HUES48 (cell line): Measurements from ENCODE around the gene PGBD5.

Experiments
- H3K27ac ChIP-seq: one replicate; pipeline ENCODE4 v1.7.0; 2013; ENCODE audit warnings: low read depth, low read length, inconsistent platforms
- H3K27me3 ChIP-seq: 2 replicates; pipeline ENCODE4 v1.6.1; 2013; ENCODE audit warnings: mild to moderate bottlenecking, low read length; ENCODE audit not compliant: control insufficient read depth, insufficient read depth
- H3K36me3 ChIP-seq: 2 replicates; pipeline ENCODE4 v1.6.1; 2013; ENCODE audit warnings: low read length; ENCODE audit not compliant: control insufficient read depth, insufficient read depth
- H3K4me1 ChIP-seq: 2 replicates; pipeline ENCODE4 v1.6.1; 2013; ENCODE audit warnings: mild to moderate bottlenecking, low read length; ENCODE audit not compliant: control insufficient read depth, insufficient read depth
- H3K4me3 ChIP-seq: 2 replicates; pipeline ENCODE4 v1.5.1; 2013; ENCODE audit warnings: mild to moderate bottlenecking, low read depth, low read length
- H3K9ac ChIP-seq: 2 replicates; pipeline ENCODE4 v1.6.1; 2013; ENCODE audit warnings: mild to moderate bottlenecking, low read depth, low read length, moderate library complexity
- H3K9me3 ChIP-seq: 2 replicates; pipeline ENCODE4 v1.6.1; 2013; ENCODE audit warnings: low read length; ENCODE audit not compliant: control insufficient read depth, insufficient read depth

PGBD5 gene

GRCh38 chr1:230278871-230279582, 147.1 kb downstream of the PGBD5 start:
- H3K36me3 ChIP-seq: peaks cover 31% of the 10 kb centered on the region
- no peak overlapping the region for H3K27ac ChIP-seq
- H3K4me3 ChIP-seq: no peak overlapping the region
- H3K27me3 ChIP-seq: no peaks in the 10 kb centered on the region
- no peaks in the 10 kb centered on the region for H3K9me3 ChIP-seq
- H3K4me1 ChIP-seq: peaks cover 18% of the 10 kb centered on the region
- H3K9ac ChIP-seq: no peak overlapping the region

DNA sequence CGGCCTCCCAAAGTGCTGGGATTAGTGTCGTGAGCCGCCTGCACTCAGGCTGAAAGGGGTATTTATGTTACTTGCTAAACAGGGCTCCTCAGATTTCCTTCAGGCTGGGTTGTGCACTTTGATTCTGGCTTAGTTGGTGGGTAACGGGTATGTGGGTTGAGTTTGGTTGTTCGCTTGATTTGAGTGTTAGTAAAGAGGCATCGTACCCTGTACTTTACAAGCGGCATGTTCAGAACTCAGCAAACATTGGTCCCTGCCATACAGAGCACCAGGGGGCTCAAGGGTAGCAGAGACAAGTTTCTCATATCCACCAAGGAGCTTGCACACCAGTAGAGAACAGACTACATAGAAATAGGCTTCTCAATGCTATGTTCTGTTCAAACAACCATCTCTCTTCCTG, 147.8 kb downstream of the PGBD5 start:
- no peaks in the 10 kb centered on the region for H3K27me3 ChIP-seq
- no peaks in the 10 kb centered on the region for H3K9me3 ChIP-seq
- no peak overlapping the region for H3K4me3 ChIP-seq
- H3K27ac ChIP-seq: no peak overlapping the region
- H3K36me3 ChIP-seq: peaks cover 31% of the 10 kb centered on the region
- no peak overlapping the region for H3K9ac ChIP-seq
- peaks cover 18% of the 10 kb centered on the region for H3K4me1 ChIP-seq

- H3K9me3 ChIP-seq: no peaks in the 10 kb centered on the region
- H3K27ac ChIP-seq: peak overlapping the region; percentile 67
- H3K4me3 ChIP-seq: peak overlapping the region; percentile 1; the same call in 1 of the 2 replicates
- peaks cover 31% of the 10 kb centered on the region for H3K36me3 ChIP-seq
- H3K27me3 ChIP-seq: no peaks in the 10 kb centered on the region
- peaks cover 18% of the 10 kb centered on the region for H3K4me1 ChIP-seq
- no peak overlapping the region for H3K9ac ChIP-seq
These were observed 148.7 kb downstream of the PGBD5 start for GRCh38 chr1:230277201-230278025.

GRCh38 chr1:230276401-230276800, 149.7 kb downstream of the PGBD5 start:
- Histone ChIP-seq H3K4me3 (no peak overlapping the region), H3K36me3 (peaks cover 31% of the 10 kb centered on the region), H3K4me1 (peaks cover 18% of the 10 kb centered on the region), H3K9me3 (no peaks in the 10 kb centered on the region), H3K9ac (no peak overlapping the region), H3K27me3 (no peaks in the 10 kb centered on the region), H3K27ac (peak overlapping the region; percentile 48)

GRCh38 chr1:230274254-230274653, 151.9 kb downstream of the PGBD5 start:
- H3K27me3 ChIP-seq: no peaks in the 10 kb centered on the region
- peaks cover 18% of the 10 kb centered on the region for H3K4me1 ChIP-seq
- H3K27ac ChIP-seq: no peak overlapping the region
- H3K9ac ChIP-seq: no peak overlapping the region
- H3K9me3 ChIP-seq: no peaks in the 10 kb centered on the region
- no peak overlapping the region for H3K4me3 ChIP-seq
- peaks cover 22% of the 10 kb centered on the region for H3K36me3 ChIP-seq

DNA sequence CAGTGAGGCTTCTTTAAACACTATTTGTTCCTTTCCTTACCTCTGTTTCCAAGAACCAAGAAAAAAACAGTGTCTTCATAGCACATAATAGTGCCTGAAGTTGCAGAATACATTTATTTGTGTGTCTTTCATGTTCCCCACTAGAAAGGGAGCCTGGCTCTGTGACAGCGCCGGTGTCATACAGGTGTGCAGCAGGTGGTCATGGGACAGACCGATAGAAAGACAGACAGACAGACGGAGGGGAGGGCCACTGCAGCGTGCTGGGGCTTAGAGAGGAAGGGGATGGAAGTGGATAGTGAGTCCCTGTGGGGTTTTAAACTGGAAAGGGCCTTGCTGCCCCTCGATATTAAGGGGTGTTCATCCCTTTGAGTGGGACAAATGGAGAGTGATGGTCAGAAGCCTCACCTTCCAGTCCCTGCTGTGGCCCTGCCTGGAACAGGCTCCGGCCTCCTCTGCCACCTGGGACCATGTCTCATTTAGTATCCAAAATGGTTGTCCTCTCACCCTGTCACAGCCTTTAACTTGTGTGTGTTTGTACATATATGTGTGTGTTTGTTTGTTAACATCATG, 152.9 kb downstream of the PGBD5 start:
- Histone ChIP-seq H3K27me3 (no peaks in the 10 kb centered on the region), H3K4me3 (no peak overlapping the region), H3K9me3 (no peaks in the 10 kb centered on the region), H3K36me3 (peaks cover 22% of the 10 kb centered on the region), H3K27ac (no peak overlapping the region), H3K9ac (no peak overlapping the region), H3K4me1 (peaks cover 21% of the 10 kb centered on the region)

DNA sequence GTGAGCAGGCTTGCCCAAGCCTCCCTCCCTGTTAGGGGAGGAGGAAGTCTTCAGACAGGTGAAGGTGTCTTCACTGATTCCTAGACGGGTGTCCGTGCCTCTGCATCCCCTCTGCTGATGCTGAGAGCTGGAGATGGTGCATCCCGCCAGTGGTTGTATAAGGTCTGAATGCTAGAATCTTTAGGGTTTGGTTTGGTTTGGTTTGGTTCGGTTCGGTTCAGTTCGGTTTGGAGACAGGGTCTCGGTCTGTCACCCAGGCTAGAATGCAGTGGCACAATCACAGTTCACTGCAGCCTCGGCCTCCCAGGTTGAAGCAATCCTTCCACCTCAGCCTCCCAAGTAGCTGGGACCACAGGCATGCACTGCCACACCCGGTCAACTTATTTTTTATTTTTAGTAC, 153.6 kb downstream of the PGBD5 start:
- Histone ChIP-seq H3K9me3 (no peaks in the 10 kb centered on the region), H3K4me1 (peaks cover 14% of the 10 kb centered on the region), H3K9ac (no peak overlapping the region), H3K4me3 (no peak overlapping the region), H3K27me3 (no peaks in the 10 kb centered on the region), H3K27ac (no peak overlapping the region), H3K36me3 (peaks cover 22% of the 10 kb centered on the region)

- Histone ChIP-seq H3K9me3 (no peaks in the 10 kb centered on the region), H3K4me1 (peaks cover 5% of the 10 kb centered on the region), H3K4me3 (no peak overlapping the region), H3K36me3 (peaks cover 26% of the 10 kb centered on the region), H3K27me3 (no peaks in the 10 kb centered on the region), H3K9ac (no peak overlapping the region), H3K27ac (no peak overlapping the region)
These were observed 154.7 kb downstream of the PGBD5 start for GRCh38 chr1:230271300-230272035.

DNA sequence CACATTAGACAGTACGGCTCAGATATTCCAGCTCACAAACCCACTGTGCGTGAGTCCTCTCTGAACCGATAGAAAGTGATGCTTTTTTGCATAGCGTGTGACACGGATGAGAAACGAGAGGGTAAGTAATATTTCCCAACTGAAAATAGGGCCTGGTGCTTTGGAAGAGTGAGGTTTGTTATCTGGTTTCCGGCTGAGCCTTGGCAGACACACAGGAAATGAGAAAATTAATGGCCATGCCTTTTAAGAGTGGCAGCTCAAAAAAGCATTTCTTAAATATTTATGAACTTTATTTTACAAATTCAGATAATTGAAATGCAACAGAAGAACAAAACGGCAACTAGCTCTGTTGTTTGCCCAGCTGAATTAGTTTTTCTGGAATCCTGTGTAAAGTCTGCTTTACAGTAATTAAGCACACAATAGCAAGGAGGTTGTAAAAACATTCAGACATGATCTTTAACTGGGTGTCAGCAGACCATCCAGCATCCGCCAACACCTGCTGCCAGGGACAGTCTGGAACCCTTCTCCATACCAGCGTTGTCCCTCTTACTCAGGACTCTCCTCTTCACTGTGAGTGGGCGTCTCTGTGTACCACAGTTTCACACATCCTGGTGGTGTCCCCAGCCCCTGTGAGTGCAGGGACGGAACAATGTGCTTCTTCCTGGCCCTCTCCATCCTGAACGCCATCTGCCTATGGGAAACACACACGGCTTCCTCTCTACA, 155.4 kb downstream of the PGBD5 start:
- Histone ChIP-seq H3K27ac (no peak overlapping the region), H3K36me3 (peaks cover 22% of the 10 kb centered on the region), H3K9me3 (no peaks in the 10 kb centered on the region), H3K4me1 (peaks cover 5% of the 10 kb centered on the region), H3K4me3 (no peak overlapping the region), H3K27me3 (no peaks in the 10 kb centered on the region), H3K9ac (no peak overlapping the region)

- no peaks in the 10 kb centered on the region for H3K27me3 ChIP-seq
- no peak overlapping the region for H3K27ac ChIP-seq
These were observed 156.0 kb downstream of the PGBD5 start for GRCh38 chr1:230270185-230270558.

More at GRCh38 chr1:230270185-230270558, 156.0 kb downstream of the PGBD5 start:
- H3K4me3 ChIP-seq: no peak overlapping the region
- peaks cover 22% of the 10 kb centered on the region for H3K36me3 ChIP-seq
- H3K9me3 ChIP-seq: no peaks in the 10 kb centered on the region
- peaks cover 5% of the 10 kb centered on the region for H3K4me1 ChIP-seq
- no peak overlapping the region for H3K9ac ChIP-seq
